ENCODE measurements around the gene SRD5A3. TPM values are rescaled to one million over a fixed set of nuclear protein-coding genes. Genes with fewer than 3 reads are reported as not detected.
"Not testable (repeated sequence)": the region's sequence is repeated elsewhere in the genome, so short reads cannot be mapped to it uniquely, and the experiment has no call there.

SRD5A3 gene
- total RNA-seq, 1 experiment from 2014 or later: 17.0 TPM

DNA sequence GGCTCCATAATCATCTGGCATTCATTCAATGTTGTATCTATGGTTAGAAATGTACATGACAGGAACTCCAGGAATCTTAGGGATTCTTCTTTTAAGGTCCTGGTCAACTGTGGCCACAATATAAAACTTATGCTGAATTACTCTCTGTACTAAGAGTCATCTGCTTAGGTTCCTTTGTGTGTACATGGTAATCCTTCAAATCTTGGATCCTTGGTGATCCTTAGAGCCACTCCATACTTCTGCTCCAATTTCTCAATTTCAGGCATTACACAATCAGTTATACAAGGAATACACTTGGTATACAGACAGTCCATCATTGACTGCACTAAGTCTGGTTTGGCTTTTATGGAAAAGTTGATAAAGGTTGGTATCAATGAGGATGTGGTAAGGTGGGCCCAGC, 5.8 kb downstream of the SRD5A3 start:
- H3K4me1 ChIP-seq (ENCODE audit: control insufficient read depth, insufficient read depth, low read length): peaks cover 7% of the 10 kb centered on the region; the same call in 1 of the 2 replicates
- H3K9me3 ChIP-seq (ENCODE audit: control insufficient read depth, insufficient read depth, low read depth, low read length): no peaks in the 10 kb centered on the region
- ChIA-PET POLR2A (no interaction called here), CTCF (interaction anchor here (0.5 kb wide), 1 partner anchor 1052 kb away, joined by 3 read pairs; no protein-coding TSS in a partner anchor)
- ATAC-seq (no peak), DNase-seq (ENCODE audit: low read depth, low spot score) (no peak)
- in situ Hi-C loops (cut with HindIII; ENCODE audit: low pct_unique_long_range_greater_than_20kb, low sequenced_read_pairs): no loop called here
- no peaks in the 10 kb centered on the region for H3K27me3 ChIP-seq (ENCODE audit: control insufficient read depth, insufficient read depth, low read length)
- intact Hi-C loops (cut with micrococcal nuclease; ENCODE audit: unreplicated experiment): no loop called here
- TF ChIP-seq, protein P1, sequence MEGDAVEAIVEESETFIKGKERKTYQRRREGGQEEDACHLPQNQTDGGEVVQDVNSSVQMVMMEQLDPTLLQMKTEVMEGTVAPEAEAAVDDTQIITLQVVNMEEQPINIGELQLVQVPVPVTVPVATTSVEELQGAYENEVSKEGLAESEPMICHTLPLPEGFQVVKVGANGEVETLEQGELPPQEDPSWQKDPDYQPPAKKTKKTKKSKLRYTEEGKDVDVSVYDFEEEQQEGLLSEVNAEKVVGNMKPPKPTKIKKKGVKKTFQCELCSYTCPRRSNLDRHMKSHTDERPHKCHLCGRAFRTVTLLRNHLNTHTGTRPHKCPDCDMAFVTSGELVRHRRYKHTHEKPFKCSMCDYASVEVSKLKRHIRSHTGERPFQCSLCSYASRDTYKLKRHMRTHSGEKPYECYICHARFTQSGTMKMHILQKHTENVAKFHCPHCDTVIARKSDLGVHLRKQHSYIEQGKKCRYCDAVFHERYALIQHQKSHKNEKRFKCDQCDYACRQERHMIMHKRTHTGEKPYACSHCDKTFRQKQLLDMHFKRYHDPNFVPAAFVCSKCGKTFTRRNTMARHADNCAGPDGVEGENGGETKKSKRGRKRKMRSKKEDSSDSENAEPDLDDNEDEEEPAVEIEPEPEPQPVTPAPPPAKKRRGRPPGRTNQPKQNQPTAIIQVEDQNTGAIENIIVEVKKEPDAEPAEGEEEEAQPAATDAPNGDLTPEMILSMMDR (IDR thresholded peaks at IDR 0.05): no peak
- TF ChIP-seq SIN3A (IDR thresholded peaks at IDR 0.05; ENCODE audit: borderline replicate concordance, insufficient read depth, low read depth, low read length) (no peak), POLR2AphosphoS5 (IDR thresholded peaks at IDR 0.05; ENCODE audit: low read depth, low read length) (no peak), TCF7L2 (IDR thresholded peaks at IDR 0.05; ENCODE audit: low read depth, low read length) (no peak)
- TF ChIP-seq, protein P2, sequence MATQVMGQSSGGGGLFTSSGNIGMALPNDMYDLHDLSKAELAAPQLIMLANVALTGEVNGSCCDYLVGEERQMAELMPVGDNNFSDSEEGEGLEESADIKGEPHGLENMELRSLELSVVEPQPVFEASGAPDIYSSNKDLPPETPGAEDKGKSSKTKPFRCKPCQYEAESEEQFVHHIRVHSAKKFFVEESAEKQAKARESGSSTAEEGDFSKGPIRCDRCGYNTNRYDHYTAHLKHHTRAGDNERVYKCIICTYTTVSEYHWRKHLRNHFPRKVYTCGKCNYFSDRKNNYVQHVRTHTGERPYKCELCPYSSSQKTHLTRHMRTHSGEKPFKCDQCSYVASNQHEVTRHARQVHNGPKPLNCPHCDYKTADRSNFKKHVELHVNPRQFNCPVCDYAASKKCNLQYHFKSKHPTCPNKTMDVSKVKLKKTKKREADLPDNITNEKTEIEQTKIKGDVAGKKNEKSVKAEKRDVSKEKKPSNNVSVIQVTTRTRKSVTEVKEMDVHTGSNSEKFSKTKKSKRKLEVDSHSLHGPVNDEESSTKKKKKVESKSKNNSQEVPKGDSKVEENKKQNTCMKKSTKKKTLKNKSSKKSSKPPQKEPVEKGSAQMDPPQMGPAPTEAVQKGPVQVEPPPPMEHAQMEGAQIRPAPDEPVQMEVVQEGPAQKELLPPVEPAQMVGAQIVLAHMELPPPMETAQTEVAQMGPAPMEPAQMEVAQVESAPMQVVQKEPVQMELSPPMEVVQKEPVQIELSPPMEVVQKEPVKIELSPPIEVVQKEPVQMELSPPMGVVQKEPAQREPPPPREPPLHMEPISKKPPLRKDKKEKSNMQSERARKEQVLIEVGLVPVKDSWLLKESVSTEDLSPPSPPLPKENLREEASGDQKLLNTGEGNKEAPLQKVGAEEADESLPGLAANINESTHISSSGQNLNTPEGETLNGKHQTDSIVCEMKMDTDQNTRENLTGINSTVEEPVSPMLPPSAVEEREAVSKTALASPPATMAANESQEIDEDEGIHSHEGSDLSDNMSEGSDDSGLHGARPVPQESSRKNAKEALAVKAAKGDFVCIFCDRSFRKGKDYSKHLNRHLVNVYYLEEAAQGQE (IDR thresholded peaks at IDR 0.05; ENCODE audit: insufficient read depth in 1 of 2, low read depth in 2 of 2, low read length in 1 of 2): no peak
- BruUV-seq (replicated peaks): no TSS peak
- H3K36me3 ChIP-seq (ENCODE audit: control insufficient read depth, insufficient read depth, low read length): no peaks in the 10 kb centered on the region
- H3K27ac ChIP-seq (ENCODE audit: low read length): no peak overlapping the region
- no peak overlapping the region for H3K4me3 ChIP-seq (ENCODE audit: low read depth in 2 of 2, low read length in 2 of 2)

DNA sequence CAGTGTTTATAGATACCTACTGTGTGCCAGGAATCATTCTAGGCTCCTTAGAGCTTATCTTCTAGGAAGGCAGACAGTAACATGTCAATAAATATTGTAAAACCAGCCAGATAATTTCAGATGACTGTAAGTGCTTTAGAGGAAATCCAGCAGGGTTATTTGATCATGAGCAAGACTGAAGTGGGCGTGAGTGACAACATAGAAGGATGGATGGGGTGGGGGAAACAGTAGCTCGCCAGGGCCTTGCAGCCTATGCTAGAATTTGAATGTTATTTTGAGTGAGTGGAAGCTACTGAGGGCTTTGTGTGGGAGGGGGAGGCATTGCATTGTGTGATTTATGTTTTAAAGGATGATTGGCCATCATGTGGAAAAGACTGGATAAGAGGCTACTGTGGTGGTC, 6.7 kb downstream of the SRD5A3 start:
- in situ Hi-C loops (cut with HindIII; ENCODE audit: low pct_unique_long_range_greater_than_20kb, low sequenced_read_pairs): no loop called here
- H3K27ac ChIP-seq (ENCODE audit: low read length): no peak overlapping the region
- no peak for DNase-seq (ENCODE audit: low read depth, low spot score)
- no peak for ATAC-seq
- ChIA-PET CTCF (no interaction called here), POLR2A (interaction anchor here (0.7 kb wide), 1 partner anchor 497 kb away, joined by 4 read pairs; no protein-coding TSS in a partner anchor)
- no peak overlapping the region for H3K4me3 ChIP-seq (ENCODE audit: low read depth in 2 of 2, low read length in 2 of 2)
- intact Hi-C loops (cut with micrococcal nuclease; ENCODE audit: unreplicated experiment): no loop called here
- no peaks in the 10 kb centered on the region for H3K9me3 ChIP-seq (ENCODE audit: control insufficient read depth, insufficient read depth, low read depth, low read length)
- H3K27me3 ChIP-seq (ENCODE audit: control insufficient read depth, insufficient read depth, low read length): no peaks in the 10 kb centered on the region
- no peaks in the 10 kb centered on the region for H3K36me3 ChIP-seq (ENCODE audit: control insufficient read depth, insufficient read depth, low read length)
- TF ChIP-seq, protein P1 (IDR thresholded peaks at IDR 0.05): no peak
- TF ChIP-seq, protein P2 (IDR thresholded peaks at IDR 0.05; ENCODE audit: insufficient read depth in 1 of 2, low read depth in 2 of 2, low read length in 1 of 2): no peak
- TF ChIP-seq POLR2AphosphoS5 (IDR thresholded peaks at IDR 0.05; ENCODE audit: low read depth, low read length) (no peak), TCF7L2 (IDR thresholded peaks at IDR 0.05; ENCODE audit: low read depth, low read length) (no peak), SIN3A (IDR thresholded peaks at IDR 0.05; ENCODE audit: borderline replicate concordance, insufficient read depth, low read depth, low read length) (no peak)
- BruUV-seq (replicated peaks): no TSS peak
- peaks cover 5% of the 10 kb centered on the region; the same call in 1 of the 2 replicates for H3K4me1 ChIP-seq (ENCODE audit: control insufficient read depth, insufficient read depth, low read length)

DNA sequence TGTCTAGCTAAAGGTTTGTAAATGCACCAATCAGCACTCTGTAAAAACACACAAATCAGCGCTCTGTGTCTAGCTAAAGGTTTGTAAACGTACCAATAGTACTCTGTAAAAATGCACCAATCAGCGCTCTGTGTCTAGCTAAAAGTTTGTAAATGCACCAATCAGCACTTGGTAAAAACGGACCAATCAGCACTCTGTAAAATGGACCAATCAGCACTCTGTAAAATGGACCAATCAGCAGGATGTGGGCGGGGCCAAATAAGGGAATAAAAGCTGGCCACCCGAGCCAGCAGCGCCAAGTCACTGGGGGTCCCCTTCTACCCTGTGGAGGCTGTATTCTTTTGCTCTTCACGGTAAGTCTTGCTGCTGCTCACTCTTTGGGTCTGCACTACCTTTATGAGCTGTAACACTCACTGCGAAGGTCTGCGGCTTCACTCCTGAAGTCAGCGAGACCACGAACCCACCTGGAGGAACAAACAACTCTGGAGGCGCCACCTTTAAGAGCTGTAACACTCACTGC, 7.2 kb downstream of the SRD5A3 start:
- intact Hi-C loops (cut with micrococcal nuclease; ENCODE audit: unreplicated experiment); H3K27ac ChIP-seq (ENCODE audit: low read length); CTCF ChIA-PET; H3K27me3 ChIP-seq (ENCODE audit: control insufficient read depth, insufficient read depth, low read length); in situ Hi-C loops (cut with HindIII; ENCODE audit: low pct_unique_long_range_greater_than_20kb, low sequenced_read_pairs); H3K9me3 ChIP-seq (ENCODE audit: control insufficient read depth, insufficient read depth, low read depth, low read length); BruUV-seq (replicated peaks); H3K4me3 ChIP-seq (ENCODE audit: low read depth in 2 of 2, low read length in 2 of 2); H3K36me3 ChIP-seq (ENCODE audit: control insufficient read depth, insufficient read depth, low read length); H3K4me1 ChIP-seq (ENCODE audit: control insufficient read depth, insufficient read depth, low read length); DNase-seq (ENCODE audit: low read depth, low spot score); ATAC-seq: not testable (repeated sequence)
- POLR2A ChIA-PET: interaction anchor here (0.7 kb wide), 1 partner anchor 496 kb away, joined by 4 read pairs; no protein-coding TSS in a partner anchor
